ENCODE measurements around the gene HRG. TPM values are rescaled to one million over a fixed set of nuclear protein-coding genes. Genes with fewer than 3 reads are reported as not detected.
"Not testable (repeated sequence)": the region's sequence is repeated elsewhere in the genome, so short reads cannot be mapped to it uniquely, and the experiment has no call there.

The HRG gene
- total and polyA plus RNA-seq, 2 donors (not counting 3 experiments of a cell fraction or from before 2014, with no cell fraction given), result not detected

DNA sequence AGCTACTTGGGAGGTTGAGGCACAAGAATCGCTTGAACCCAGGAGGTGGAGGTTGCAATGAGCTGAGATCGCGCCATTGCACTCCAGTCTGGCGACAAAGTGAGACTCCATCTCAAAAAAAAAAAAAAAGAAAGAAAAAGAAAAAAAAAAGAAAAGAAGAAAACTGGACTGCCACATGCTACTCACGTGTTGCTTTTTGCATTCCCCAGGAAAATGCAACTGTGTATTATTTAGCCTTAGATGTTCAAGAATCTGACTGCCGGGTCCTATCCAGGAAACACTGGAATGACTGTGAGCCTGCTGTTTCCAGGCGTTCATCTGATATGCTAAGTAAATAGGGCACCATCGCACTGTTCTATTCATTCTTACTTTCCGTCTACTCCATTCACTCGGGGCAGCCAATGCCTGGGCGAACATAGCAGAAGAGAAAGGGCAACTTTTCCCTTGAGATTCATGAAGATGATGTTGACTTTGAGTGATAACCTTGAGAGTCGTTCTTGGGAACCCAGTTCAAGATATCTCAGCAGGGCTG lies 21.4 kb downstream of the HRG start:
- BruUV-seq (replicated peaks), result no TSS peak
- dilution Hi-C loops (cut with MboI; ENCODE audit: extremely low pct_ligation_motif_present, low sequenced_read_pairs), result no loop called here

DNA sequence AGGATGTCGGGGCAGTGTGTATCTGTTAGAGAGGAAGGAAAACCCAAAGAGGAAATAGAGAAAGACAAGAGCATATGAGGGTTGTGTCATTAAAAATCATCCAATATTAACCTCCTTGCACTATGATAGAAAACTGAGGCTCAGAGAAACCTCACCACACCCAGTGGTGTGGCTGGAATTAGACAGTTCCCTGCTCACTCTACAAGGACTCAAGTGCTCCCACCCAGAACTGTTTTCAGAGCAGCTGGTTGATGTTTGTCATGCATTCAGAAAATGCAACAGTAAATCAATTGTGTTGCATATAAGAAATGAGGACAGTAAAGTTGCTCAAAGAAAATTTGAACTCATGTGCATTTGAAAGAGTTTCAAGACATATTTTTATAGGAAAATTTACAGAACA lies 24.5 kb downstream of the HRG start:
- H3K9me1 ChIP-seq (replicated peaks; ENCODE audit: control insufficient read depth, extremely low read depth, insufficient read depth, low read length); POLR2A ChIA-PET; intact Hi-C loops (cut with micrococcal nuclease); H4K20me1 ChIP-seq (replicated peaks; ENCODE audit: control insufficient read depth, extremely low read depth, insufficient read depth, low read length); H3K4me1 ChIP-seq (ENCODE audit: control insufficient read depth, extremely low read depth, insufficient read depth, low read length); H3K79me2 ChIP-seq (ENCODE audit: control insufficient read depth, insufficient read depth, low read length); BruUV-seq (replicated peaks); FAIRE-seq; H3K9ac ChIP-seq (replicated peaks; ENCODE audit: extremely low read depth, insufficient read depth, low read length); DNase-seq (ENCODE audit: low read depth, low spot score); H3K4me2 ChIP-seq (ENCODE audit: insufficient read depth, low read length); H3K27me3 ChIP-seq (ENCODE audit: control insufficient read depth in 2 of 2, insufficient read depth in 2 of 2, low read length in 2 of 2); H3K36me3 ChIP-seq (ENCODE audit: control insufficient read depth in 2 of 2, extremely low read depth in 1 of 2, insufficient read depth in 2 of 2, low read length in 2 of 2); H3K27ac ChIP-seq (ENCODE audit: insufficient read depth, low read depth, low read length); H3K9me3 ChIP-seq (replicated peaks; ENCODE audit: control insufficient read depth, insufficient read depth, low read length); dilution Hi-C loops (cut with MboI; ENCODE audit: extremely low pct_ligation_motif_present, low sequenced_read_pairs); H3K4me3 ChIP-seq (replicated peaks in 1 of 3; ENCODE audit: insufficient read depth in 1 of 3, low read depth in 1 of 3, low read length in 3 of 3); H2AFZ ChIP-seq (ENCODE audit: low read depth, low read length); CTCF ChIA-PET: not testable (repeated sequence)

More for the DNA sequence above, 21.4 kb downstream of the HRG start:
- Histone ChIP-seq H3K36me3 (ENCODE audit: control insufficient read depth in 2 of 2, extremely low read depth in 1 of 2, insufficient read depth in 2 of 2, low read length in 2 of 2) (no peaks in the 10 kb centered on the region), H3K9ac (replicated peaks; ENCODE audit: extremely low read depth, insufficient read depth, low read length) (no peak overlapping the region), H2AFZ (ENCODE audit: low read depth, low read length) (no peak overlapping the region), H3K9me3 (replicated peaks; ENCODE audit: control insufficient read depth, insufficient read depth, low read length) (no peaks in the 10 kb centered on the region), H3K4me2 (ENCODE audit: insufficient read depth, low read length) (no peak overlapping the region), H3K9me1 (replicated peaks; ENCODE audit: control insufficient read depth, extremely low read depth, insufficient read depth, low read length) (no peaks in the 10 kb centered on the region), H4K20me1 (replicated peaks; ENCODE audit: control insufficient read depth, extremely low read depth, insufficient read depth, low read length) (no peaks in the 10 kb centered on the region), H3K4me1 (ENCODE audit: control insufficient read depth, extremely low read depth, insufficient read depth, low read length) (no peaks in the 10 kb centered on the region), H3K27me3 (ENCODE audit: control insufficient read depth in 2 of 2, insufficient read depth in 2 of 2, low read length in 2 of 2) (peaks cover 0 to 3% of the 10 kb centered on the region in 2 experiments), H3K79me2 (ENCODE audit: control insufficient read depth, insufficient read depth, low read length) (no peaks in the 10 kb centered on the region), H3K4me3 (replicated peaks in 1 of 3; ENCODE audit: insufficient read depth in 1 of 3, low read depth in 1 of 3, low read length in 3 of 3) (no peak overlapping the region), H3K27ac (ENCODE audit: insufficient read depth, low read depth, low read length) (no peak overlapping the region)
- CTCF ChIA-PET, result interaction anchor here (1.9 kb wide), 1 partner anchor 16 kb away, joined by 5 read pairs; no protein-coding TSS in a partner anchor
- POLR2A ChIA-PET, result no interaction called here
- DNase-seq (ENCODE audit: low read depth, low spot score), result peak; percentile 0
- intact Hi-C loops (cut with micrococcal nuclease), result no loop called here
- FAIRE-seq, result no peak
- TF ChIP-seq FOS (IDR thresholded peaks at IDR 0.05; ENCODE audit: borderline replicate concordance, insufficient read depth, low read length) (no peak), POLR2AphosphoS5 (IDR thresholded peaks at IDR 0.05; ENCODE audit: insufficient read depth, low read depth, low read length) (no peak), POLR2A (IDR thresholded peaks at IDR 0.05; ENCODE audit: low read depth, low read length) (no peak), MYC (IDR thresholded peaks at IDR 0.05; ENCODE audit: low read depth, low read length) (no peak), GATA2 (IDR thresholded peaks at IDR 0.05; ENCODE audit: insufficient read depth, insufficient read length, low read depth, low read length) (no peak), JUN (IDR thresholded peaks at IDR 0.05; ENCODE audit: borderline replicate concordance, insufficient read depth, insufficient read length, low read depth) (no peak), EZH2 (IDR thresholded peaks at IDR 0.05; ENCODE audit: borderline replicate concordance, low read depth, low read length, severe bottlenecking) (no peak)
- TF ChIP-seq, protein P1, sequence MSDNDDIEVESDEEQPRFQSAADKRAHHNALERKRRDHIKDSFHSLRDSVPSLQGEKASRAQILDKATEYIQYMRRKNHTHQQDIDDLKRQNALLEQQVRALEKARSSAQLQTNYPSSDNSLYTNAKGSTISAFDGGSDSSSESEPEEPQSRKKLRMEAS (IDR thresholded peaks at IDR 0.05; ENCODE audit: insufficient read depth, insufficient read length), result no peak
- TF ChIP-seq, protein P2, sequence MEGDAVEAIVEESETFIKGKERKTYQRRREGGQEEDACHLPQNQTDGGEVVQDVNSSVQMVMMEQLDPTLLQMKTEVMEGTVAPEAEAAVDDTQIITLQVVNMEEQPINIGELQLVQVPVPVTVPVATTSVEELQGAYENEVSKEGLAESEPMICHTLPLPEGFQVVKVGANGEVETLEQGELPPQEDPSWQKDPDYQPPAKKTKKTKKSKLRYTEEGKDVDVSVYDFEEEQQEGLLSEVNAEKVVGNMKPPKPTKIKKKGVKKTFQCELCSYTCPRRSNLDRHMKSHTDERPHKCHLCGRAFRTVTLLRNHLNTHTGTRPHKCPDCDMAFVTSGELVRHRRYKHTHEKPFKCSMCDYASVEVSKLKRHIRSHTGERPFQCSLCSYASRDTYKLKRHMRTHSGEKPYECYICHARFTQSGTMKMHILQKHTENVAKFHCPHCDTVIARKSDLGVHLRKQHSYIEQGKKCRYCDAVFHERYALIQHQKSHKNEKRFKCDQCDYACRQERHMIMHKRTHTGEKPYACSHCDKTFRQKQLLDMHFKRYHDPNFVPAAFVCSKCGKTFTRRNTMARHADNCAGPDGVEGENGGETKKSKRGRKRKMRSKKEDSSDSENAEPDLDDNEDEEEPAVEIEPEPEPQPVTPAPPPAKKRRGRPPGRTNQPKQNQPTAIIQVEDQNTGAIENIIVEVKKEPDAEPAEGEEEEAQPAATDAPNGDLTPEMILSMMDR (IDR thresholded peaks at IDR 0.05; ENCODE audit: extremely low read depth in 1 of 2, insufficient read depth in 1 of 2, low read depth in 1 of 2, low read length in 2 of 2), result no peak

All from endothelial cell of umbilical vein (primary cell).